Smooth muscle cell (in vitro differentiated cells): ENCODE results near the gene EIF4E. TPM values are rescaled to one million over a fixed set of nuclear protein-coding genes. Genes with fewer than 3 reads are reported as not detected.
"Not testable (repeated sequence)": the region's sequence is repeated elsewhere in the genome, so short reads cannot be mapped to it uniquely, and the experiment has no call there.

ENCODE experiments used
- DNase-seq: peaks from one replicate; lab custom pipeline; 2025; ENCODE audit not compliant: unreplicated experiment; lab: John Stamatoyannopoulos, UW
- H2AFZ ChIP-seq: fragments of 200-600 bp; sonication (generic); 2 replicates; pipeline ENCODE4 v1.6.0; 2016; ENCODE audit warnings: antibody characterized with exemption, low read depth, mild to moderate bottlenecking
- H3F3A ChIP-seq: fragments of 200-600 bp; sonication (generic); 2 replicates; pipeline ENCODE4 v1.6.0; 2017; ENCODE audit warnings: antibody characterized with exemption, low read depth
- H3K27ac ChIP-seq: fragments of 200-600 bp; sonication (generic); 2 replicates; pipeline ENCODE4 v1.5.1; 2016; ENCODE audit warnings: low read depth, mild to moderate bottlenecking
- H3K27me3 ChIP-seq: fragments of 200-600 bp; sonication (generic); 2 replicates; pipeline ENCODE4 v1.6.1; 2016; ENCODE audit warnings: low read depth, mild to moderate bottlenecking
- H3K36me3 ChIP-seq: fragments of 200-600 bp; sonication (generic); 2 replicates; pipeline ENCODE4 v1.5.1; 2016; ENCODE audit warnings: low read depth
- H3K4me1 ChIP-seq: fragments of 200-600 bp; sonication (generic); 2 replicates; pipeline ENCODE4 v1.5.1; 2016; ENCODE audit warnings: low read depth
- H3K4me2 ChIP-seq: fragments of 200-600 bp; sonication (generic); 2 replicates; pipeline ENCODE4 v1.6.0; 2016; ENCODE audit warnings: mild to moderate bottlenecking
- H3K4me3 ChIP-seq: fragments of 200-600 bp; sonication (generic); 2 replicates; pipeline ENCODE4 v1.5.1; 2016; ENCODE audit warnings: mild to moderate bottlenecking
- H3K79me2 ChIP-seq: fragments of 200-600 bp; sonication (generic); 2 replicates; pipeline ENCODE4 v1.6.0; 2016; ENCODE audit warnings: low read depth, mild to moderate bottlenecking
- H3K9ac ChIP-seq: fragments of 200-600 bp; sonication (generic); 2 replicates; pipeline ENCODE4 v1.6.0; 2016; ENCODE audit warnings: low read depth
- H3K9me3 ChIP-seq: fragments of 200-600 bp; sonication (generic); replicated peaks from 2 replicates; pipeline ENCODE4 v1.5.1; 2016; ENCODE audit warnings: low read depth
- H4K20me1 ChIP-seq: fragments of 200-600 bp; sonication (generic); 2 replicates; pipeline ENCODE4 v1.6.0; 2016; ENCODE audit warnings: low read depth
- WGBS: methylation state at CpG from one replicate; pipeline ENCODE4 v1.1.7; 2016; ENCODE audit warnings: low lambda C conversion rate; 5-methylcytosine and 5-hydroxymethylcytosine counted together
- polyA plus RNA-seq: library from polyadenylated mRNA; unstranded; fragments of >200 nt; fragmentation: Nextera tagmentation; extraction: Ambion mirVana; gene quantifications from 2 replicates; pipeline ENCODE4 v1.2.1, GENCODE V29; 2016
- total RNA-seq: library from RNA; depleted of rRNA; stranded (reverse); fragments of >200 nt; gene quantifications from 2 replicates; pipeline ENCODE4 v1.2.3, GENCODE V29; 2014
- TF ChIP-seq, protein P1 (sequence below): fragments of 200-600 bp; sonication (generic); IDR thresholded peaks from 2 replicates; pipeline ENCODE4 v1.5.1; 2017; ENCODE audit warnings: borderline replicate concordance, mild to moderate bottlenecking, antibody characterized with exemption; ENCODE audit not compliant: insufficient read depth, poor library complexity, severe bottlenecking

The EIF4E gene
- total and polyA plus RNA-seq, 2 experiments from 2014 or later, result 113 to 135 TPM

DNA sequence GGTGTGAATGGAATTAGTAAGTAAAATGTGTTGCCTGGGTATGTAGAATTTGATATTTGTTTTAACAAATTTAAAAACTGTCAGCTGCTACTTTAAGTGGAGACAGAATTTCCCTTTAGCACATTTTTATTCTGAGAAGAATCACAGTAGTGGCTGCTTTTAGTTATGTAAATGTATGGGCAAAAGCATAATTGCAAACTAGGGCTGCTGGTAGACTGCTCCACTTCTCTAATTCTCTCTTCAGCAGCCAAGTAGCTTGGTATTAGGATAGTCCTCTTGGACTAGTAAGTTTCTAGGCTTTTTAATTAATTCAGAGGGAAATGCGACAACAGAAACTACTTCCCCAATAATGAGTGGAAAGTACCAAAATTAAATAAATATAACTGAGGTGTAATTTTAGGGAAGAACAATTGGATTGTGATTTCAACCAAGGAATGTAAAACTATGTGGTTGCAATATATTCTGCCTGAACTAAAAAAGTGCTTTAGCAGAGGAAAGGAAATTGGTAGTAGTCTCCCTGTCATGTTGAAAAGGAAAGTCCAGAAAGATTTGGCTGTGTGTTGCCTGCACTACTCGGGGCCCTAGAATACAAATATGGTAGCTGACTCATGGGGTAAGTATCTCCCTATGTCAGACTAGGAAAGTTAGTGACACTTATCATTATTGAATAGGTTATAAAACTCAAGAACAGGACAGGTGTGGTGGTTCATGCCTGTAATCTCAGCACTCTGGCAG lies 9.2 kb upstream of the EIF4E start:
- H3K4me1 ChIP-seq, result no peaks in the 10 kb centered on the region
- H3K4me3 ChIP-seq, result no peak overlapping the region
- no peaks in the 10 kb centered on the region for H3K79me2 ChIP-seq
- DNase-seq, result no peak
- H3K9me3 ChIP-seq, result no peaks in the 10 kb centered on the region
- no peaks in the 10 kb centered on the region for H3K36me3 ChIP-seq
- H3K27me3 ChIP-seq, result no peaks in the 10 kb centered on the region
- H4K20me1 ChIP-seq, result no peaks in the 10 kb centered on the region
- no peak overlapping the region for H3K4me2 ChIP-seq
- TF ChIP-seq, protein P1, sequence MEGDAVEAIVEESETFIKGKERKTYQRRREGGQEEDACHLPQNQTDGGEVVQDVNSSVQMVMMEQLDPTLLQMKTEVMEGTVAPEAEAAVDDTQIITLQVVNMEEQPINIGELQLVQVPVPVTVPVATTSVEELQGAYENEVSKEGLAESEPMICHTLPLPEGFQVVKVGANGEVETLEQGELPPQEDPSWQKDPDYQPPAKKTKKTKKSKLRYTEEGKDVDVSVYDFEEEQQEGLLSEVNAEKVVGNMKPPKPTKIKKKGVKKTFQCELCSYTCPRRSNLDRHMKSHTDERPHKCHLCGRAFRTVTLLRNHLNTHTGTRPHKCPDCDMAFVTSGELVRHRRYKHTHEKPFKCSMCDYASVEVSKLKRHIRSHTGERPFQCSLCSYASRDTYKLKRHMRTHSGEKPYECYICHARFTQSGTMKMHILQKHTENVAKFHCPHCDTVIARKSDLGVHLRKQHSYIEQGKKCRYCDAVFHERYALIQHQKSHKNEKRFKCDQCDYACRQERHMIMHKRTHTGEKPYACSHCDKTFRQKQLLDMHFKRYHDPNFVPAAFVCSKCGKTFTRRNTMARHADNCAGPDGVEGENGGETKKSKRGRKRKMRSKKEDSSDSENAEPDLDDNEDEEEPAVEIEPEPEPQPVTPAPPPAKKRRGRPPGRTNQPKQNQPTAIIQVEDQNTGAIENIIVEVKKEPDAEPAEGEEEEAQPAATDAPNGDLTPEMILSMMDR, result no peak
- no peak overlapping the region for H3K9ac ChIP-seq
- WGBS, result 51% methylated on average over 2 of the region's 2 CpGs
- peak overlapping the region; percentile 63 for H3K27ac ChIP-seq
- H3F3A ChIP-seq, result no peaks in the 10 kb centered on the region
- no peak overlapping the region for H2AFZ ChIP-seq

DNA sequence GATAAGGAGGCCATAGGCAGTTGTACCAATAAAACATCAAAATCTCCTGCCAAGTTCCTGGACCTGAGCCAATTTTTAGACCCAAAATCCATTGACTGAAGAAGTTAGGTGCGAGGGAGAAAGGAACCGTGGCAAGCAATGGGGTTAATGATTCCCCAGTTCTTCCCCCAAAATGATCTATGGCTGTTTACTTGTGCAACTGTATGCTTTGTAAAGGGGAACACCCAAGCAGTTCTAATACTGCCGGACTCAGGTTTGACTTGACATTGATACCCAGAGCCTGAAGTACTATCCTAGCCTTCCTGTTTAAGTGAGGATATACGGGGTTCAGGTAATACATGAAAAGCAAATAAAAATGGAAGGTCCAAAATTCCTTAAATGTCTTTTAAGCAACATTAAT lies 6.7 kb upstream of the EIF4E start:
- Histone ChIP-seq H3K4me3 (no peak overlapping the region), H3K9ac (no peak overlapping the region), H4K20me1 (no peaks in the 10 kb centered on the region), H3K36me3 (no peaks in the 10 kb centered on the region), H3K4me2 (no peak overlapping the region), H3F3A (no peaks in the 10 kb centered on the region), H3K9me3 (no peaks in the 10 kb centered on the region), H2AFZ (no peak overlapping the region), H3K79me2 (no peaks in the 10 kb centered on the region), H3K27me3 (no peaks in the 10 kb centered on the region), H3K27ac (no peak overlapping the region), H3K4me1 (no peaks in the 10 kb centered on the region)
- DNase-seq, result no peak
- 94% methylated on average over 4 of the region's 4 CpGs for WGBS
- TF ChIP-seq, protein P1, result no peak

DNA sequence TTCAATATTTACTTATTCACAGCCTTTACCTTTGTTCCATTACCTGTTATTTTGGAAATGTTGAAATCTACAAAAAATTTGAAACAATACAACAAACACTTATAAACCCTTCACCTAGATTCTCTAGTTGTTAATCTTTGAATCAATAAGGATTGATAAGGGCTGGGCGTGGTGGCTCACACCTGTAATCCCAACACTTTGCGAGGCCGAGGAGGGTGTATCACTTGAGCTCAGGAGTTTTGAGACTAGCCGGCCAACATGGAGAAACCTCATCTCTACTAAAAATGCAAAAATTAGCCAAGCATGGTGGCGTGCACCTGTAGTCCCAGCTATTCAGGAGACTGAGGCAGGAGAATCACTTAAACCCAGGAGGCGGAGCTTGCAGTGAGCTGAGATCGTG lies 5.9 kb upstream of the EIF4E start:
- H3F3A ChIP-seq, H2AFZ ChIP-seq, H3K79me2 ChIP-seq, H3K27ac ChIP-seq, DNase-seq, H4K20me1 ChIP-seq, H3K9ac ChIP-seq, H3K4me3 ChIP-seq, H3K4me2 ChIP-seq, H3K9me3 ChIP-seq, H3K4me1 ChIP-seq, H3K27me3 ChIP-seq, H3K36me3 ChIP-seq: not testable (repeated sequence)
- WGBS, result 92% methylated on average over 7 of the region's 7 CpGs

DNA sequence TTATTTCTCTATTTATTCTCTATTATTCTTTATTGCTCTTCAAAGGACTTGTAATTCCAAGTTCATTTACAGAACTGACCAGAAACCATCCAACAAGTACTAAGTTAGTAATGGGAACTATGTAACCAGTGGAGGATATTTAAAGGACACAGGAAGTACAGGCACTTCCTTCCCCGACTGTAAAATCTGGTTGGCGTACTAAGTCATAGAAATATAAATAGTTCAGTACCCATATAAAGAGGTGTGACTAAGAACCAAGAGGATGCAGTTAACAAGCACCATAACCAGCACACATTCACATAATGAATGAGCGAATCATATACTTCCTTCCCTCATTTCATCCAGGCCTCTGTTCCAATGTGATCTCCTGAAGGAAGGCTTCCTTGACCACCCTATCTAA lies 3.6 kb upstream of the EIF4E start:
- Histone ChIP-seq H3K27ac (peak overlapping the region; percentile 70), H3K36me3 (no peaks in the 10 kb centered on the region), H3F3A (peaks cover 13% of the 10 kb centered on the region), H3K4me1 (no peaks in the 10 kb centered on the region), H3K79me2 (peaks cover 12% of the 10 kb centered on the region), H3K4me2 (no peak overlapping the region), H4K20me1 (peaks cover 5% of the 10 kb centered on the region), H3K4me3 (no peak overlapping the region), H3K27me3 (no peaks in the 10 kb centered on the region), H3K9ac (no peak overlapping the region), H3K9me3 (no peaks in the 10 kb centered on the region), H2AFZ (no peak overlapping the region)
- TF ChIP-seq, protein P1, result no peak
- no peak for DNase-seq
- 76% methylated on average over 3 of the region's 3 CpGs for WGBS
